GM19035 (cell line): Measurements from ENCODE around the gene STAB2.

Source experiments
- ATAC-seq: cut with Tn5 transposase; IDR thresholded peaks from one replicate; pipeline ENCODE4 v1.9.1; 2021; ENCODE audit not compliant: unreplicated experiment

STAB2 gene

DNA sequence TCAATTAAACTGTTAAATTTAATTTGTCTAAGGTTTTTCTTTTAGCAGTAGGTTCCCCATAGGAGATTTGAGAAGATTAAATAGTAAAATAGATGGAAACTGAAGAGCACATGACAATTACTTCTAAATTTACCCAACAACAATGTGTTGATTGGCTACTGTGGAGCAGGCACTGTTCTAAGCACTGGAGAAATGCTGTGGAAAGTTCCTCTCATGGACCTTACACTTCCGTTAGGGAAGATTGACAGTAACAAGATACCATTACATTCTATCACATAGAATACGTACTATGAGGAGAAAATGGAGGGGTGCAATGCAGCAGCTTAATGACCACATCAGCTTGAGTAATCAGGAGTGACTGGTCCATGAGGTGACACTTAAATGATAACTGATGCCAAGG is 8.1 kb upstream of the STAB2 start:
- no peak for ATAC-seq

DNA sequence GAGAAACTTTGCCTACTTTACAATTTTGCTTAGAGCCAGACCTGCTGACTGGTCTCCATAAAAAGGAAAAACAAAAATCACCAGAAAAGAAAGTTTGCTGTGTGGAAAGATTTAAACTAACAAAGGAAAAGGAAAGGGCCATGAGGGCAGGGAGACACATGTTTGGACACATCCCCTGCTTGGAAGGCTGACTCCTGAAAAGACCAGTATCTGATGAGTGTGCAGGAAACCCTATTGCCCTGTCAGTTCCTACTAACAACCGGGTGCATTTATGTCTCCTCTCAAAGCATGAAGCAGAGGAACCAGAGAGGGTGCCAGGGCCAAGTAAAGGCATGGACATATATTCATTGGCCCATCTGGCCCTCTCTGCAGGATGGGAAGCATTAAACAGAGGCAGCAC is 7.0 kb upstream of the STAB2 start:
- no peak for ATAC-seq

DNA sequence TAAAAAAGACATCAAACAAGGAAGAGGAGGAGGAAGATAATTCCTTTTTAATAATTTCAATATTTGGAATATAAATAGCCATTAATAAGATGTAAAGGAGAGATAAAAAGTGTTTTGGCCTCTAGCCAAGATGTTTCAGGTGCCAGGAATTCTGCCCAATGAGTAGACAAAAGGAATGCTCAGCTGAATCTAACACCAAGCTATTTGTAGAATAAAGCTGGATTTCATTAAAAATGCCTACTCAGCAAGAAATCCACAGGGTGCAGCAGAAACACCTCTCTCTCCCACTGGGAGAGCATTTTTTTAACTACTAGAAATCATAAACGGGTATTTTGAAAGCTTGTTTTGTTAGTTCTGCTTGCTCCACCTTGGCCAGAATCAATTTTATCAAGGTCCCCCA is 4.1 kb upstream of the STAB2 start:
- ATAC-seq, result no peak

DNA sequence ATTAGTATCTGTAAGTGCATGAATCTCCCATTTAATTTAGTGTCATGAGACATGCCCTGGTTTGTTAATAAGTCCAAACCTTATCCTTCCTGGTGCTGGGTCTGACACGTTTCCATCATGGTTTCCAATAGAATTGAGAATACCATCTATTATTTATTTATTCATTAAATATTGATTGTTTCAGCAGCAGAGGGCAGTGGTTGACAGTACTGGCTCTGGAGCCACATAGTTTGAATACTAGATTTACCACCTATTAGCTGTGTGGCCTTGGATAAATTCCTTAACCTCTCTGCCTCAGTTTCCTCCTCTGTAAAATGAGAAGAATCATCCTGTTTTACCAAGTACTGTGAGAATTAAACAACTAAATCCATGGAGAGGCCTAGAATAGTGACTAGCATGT is 941 bp upstream of the STAB2 start:
- no peak for ATAC-seq

DNA sequence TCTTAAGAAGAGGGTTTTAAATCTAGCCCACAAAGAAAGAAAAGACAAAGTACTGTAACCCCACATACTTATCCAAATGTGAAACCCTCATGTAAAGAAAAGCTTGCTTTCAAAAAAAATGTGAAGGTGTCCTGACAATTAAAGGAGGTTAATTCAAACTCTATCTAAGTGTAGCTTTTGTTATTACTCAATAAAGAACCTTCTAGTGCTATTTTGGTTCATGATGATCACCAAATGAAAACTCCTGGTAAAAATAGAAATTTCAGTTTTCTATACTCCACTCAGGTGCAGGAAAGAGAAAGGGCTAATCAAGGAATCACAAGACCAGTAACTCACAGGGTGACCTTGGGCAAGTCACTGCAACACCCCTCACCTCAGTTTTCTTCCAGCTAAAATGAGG is 1.6 kb downstream of the STAB2 start:
- ATAC-seq, result no peak

DNA sequence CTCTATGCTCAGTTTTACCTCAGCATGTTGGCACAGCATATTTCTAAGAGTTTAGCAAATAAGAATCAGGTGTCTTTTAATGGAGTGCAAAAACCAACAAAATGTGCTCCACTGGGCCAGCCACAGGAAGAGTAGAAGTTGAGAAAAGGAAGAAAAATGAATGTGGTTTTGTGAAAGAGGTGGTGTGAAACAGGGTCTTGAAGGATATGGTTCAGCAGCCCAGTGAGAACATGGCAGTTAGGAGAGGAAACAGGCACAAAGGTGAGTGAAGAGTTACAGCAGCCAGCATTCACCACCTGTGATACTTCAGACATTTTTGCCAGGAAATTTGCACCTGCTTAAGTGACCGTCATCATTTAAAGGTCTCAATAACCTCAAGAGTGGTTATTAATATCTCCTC is 2.4 kb downstream of the STAB2 start:
- ATAC-seq, result no peak

DNA sequence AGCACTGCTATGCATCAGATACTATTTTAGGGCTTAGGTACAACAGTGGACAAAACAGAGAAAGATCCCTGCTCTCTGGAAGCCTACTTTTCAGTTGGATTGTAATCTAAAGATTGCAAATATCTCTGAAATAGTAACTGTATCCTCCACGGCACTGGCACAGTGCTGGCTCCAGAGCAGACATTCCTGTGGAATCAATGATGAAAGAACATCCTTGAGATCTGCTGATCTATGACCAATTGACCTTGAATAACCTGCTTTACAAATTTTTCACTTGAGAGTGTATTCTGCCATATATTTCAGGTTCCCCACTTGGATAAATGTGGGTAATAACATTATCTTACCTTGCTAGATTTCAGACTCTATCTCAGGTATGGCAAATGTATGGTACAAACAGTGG is 3.2 kb downstream of the STAB2 start:
- no peak for ATAC-seq

DNA sequence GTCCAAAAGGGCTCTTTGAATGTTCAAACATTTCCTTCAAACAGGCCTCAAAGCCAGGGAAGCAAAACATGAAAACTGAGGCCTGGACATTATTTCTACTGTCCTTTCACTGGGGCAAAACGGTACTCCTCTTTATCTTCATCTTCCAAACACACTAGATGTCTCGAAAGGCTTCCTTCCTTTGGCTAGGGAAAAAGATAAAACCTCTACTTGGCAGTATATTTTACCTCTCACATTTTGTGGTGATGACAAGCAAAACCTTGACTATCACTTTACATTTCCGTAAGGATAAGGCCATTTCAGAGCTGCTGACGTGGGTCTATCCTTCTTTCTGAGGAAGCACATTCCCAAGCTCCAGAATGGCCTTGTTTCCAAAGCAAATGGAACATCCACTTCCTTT is 9.9 kb downstream of the STAB2 start:
- no peak for ATAC-seq

DNA sequence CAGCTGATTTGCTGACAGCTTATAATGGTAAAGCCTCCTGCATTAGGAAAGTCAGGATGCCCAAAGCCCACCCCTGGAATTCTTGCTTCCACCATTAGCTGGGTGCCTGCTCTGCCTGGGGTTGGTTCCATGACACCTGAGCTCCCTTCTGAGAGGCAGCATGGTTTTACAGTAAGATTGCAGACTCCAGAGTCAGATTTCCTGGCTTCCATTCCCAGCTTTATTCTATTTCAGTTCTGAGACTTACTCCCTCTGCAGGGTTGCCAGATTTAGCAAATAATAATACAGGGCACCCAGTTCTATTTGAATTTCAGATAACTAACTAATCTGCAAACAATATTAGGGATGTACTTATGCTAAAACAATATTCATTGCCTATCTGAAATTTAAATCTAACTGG is 12.2 kb downstream of the STAB2 start:
- no peak for ATAC-seq

DNA sequence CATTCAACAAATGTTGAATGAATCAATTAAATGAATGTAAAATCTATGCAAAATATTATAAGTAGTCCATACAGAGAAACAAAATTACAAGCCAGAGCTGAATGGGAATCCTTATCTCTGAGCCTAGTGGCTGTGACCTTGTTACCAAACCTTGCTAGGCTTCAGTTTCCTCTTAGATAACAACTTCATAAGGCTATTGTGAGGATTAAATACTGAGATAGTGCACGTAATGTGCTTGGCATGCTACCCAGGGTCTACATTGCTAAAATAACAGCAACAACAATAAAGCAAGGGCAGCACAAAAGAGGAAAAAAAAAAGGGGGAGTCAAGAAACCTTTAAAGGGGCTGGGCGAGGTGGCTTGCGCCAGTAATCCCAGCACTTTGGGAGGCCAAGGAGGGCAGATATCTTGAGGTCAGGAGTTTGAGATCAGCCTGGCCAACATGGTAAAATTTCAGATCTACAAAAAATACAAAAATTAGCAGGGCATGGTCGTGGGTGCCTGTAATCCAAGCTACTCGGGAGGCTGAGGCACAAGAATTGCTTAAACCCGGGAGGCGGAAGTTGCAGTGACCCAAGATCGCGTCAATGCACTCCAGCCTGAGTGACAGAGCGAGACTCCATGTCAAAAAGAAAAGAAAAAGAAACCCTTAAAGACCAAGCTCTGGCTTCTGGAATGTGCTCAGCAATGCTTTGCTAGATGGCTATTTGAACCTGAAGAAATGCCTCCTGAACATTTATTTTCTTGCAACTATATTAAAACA is 14.1 kb downstream of the STAB2 start:
- no peak for ATAC-seq

DNA sequence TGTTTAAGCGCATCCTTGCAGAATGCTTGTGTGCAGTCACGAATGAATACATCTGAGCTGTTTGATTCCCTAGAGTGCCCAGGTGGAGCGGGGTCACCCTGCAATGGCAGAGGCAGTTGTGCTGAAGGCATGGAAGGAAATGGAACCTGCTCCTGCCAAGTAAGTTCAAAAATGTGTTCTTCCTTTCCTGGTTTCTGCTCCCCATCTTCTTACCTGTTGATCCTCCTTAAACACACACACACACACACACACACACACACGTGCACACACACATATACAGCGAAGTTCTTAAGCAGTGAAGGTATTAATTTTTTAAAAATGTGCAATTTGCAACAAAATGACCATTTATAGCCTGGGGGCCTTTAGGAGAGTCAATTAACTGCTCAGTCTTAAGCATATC is 33.3 kb downstream of the STAB2 start:
- ATAC-seq, result no peak

DNA sequence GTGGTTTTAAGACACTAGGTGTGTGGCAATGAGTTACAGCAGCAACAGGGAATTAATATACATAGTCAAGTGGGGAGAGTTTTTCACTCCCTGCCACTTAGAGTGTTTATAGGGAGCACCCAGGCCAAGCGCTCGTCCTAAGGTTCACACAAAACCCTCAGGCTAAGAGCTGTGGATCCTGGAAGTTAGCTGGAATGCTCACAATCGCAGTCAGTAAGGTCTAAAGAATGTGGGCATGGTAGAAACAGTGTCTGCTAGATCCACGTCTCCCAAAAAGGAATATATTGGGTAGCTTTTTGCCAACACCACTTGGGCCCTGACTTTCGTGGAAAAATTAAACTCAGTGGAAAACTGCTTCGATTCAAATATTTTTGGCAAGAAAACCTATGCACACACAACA is 36.6 kb downstream of the STAB2 start:
- ATAC-seq, result no peak

DNA sequence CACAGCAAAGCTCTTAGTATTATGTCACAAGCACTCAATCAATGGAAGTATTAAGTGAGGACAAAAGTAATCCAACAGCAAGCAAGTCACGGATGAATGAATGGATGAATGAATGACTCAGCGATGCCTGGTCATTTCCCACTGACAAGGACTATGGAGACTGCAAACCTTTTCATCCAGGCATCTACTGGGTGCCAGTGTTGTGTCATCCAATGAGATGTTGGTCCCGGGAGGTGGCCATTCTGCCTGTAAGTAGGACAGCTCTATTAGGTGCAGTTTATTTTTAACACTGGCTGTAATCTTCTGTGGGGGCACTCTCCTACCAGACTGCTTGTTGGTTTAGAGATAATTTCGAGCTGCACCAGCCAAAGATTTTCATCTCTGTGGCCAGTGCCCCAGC is 39.4 kb downstream of the STAB2 start:
- no peak for ATAC-seq

DNA sequence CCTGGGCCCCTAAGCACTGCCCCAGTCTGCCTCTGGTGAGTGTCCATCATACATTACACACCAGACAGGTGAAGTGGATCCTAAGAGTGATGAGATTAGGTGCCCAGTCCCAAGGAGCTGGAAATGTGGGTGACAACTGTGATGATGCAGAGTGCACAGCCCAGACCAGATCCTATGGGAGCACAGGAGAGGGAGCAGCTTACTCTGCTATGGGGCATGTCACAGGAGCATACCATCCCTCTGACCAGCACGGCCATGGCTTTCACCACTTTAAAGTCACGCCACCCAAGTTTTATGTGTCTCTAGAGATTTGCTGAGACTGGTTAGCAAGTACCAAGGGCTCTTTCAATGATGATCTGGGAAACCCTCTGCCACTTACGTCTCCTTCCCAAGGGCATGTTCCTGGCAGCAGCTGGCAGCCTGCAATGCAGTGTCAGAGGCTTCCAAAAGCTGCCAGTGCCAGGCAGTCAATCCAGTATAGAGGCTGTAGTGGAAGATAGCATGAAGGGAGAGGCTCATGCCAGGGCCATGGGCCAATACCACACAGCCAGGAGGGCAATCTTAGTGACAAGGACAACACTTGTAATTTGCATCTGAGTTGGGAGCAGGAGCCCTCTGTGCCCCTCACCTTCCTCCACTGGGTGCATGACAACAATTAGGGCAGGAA is 40.2 kb downstream of the STAB2 start:
- ATAC-seq, result no peak

DNA sequence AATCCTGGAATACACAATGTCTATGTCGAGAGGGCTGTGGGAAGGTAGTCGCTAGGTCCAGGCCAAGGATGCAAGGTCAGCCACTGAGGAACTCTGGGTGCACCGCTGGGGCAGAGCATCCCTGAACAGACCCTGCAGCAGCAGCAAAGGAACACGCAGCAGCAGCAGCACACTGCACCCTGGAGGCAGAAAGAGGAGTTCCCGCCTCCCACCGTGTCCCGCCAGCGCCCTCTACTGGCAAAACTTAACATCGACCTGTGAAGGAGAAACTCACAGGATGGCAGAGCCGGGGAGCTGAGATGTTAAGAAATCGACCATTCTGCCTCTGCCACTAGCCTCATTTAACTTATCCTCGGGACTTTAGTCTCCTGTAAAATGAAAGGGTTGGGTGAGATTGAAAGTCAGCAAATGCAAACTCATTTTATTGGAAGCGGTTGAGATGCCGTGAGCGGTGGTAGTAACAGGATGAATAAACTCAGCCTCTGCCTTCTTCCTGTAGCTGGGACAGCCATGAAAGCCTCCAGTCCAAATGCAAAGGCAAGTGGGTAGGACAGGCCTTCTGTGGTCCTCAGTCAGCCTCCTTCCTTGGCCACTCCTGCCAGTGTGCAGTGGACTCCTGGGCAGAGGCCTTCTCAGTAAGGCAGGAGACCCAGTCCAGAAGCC is 45.6 kb downstream of the STAB2 start:
- ATAC-seq, result peak; percentile 79

DNA sequence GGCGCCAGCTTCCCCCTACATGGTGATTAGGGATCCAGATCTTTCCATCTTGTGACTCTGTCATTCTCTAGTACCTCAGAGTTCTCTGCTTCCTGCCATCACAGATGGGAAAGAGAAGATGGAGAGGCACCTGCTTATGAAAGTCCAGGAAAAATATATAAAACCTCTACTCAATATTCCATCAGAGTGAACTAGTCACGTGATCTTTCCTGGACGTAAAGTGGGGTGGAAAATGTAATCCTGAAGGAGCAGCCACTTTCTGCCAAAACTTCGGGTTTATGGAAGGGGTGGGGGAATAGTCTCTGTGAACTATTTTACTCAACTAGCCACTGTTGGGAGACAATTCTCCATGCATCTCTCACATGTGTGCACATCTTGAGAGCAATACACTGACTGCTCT is 47.7 kb downstream of the STAB2 start:
- no peak for ATAC-seq

DNA sequence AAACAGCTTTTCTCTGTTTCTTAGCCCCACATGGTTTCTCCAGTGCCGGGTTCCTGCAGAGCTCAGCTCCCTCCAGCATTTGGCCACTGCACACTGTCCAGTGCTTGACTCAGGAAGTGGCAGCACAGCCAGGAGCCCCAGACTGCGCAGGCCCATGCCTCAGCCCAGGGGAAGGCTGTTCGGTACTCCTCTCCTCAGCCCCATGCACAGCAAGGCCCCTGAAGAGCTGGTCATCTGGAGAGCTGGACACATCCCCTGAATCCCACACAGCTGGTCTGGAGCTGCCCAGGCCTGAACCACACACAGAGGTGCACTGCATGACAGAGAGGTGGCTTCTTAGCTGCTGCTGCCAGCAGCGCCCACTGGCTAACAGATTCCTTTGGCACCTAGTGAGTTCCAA is 48.3 kb downstream of the STAB2 start:
- ATAC-seq, result no peak

DNA sequence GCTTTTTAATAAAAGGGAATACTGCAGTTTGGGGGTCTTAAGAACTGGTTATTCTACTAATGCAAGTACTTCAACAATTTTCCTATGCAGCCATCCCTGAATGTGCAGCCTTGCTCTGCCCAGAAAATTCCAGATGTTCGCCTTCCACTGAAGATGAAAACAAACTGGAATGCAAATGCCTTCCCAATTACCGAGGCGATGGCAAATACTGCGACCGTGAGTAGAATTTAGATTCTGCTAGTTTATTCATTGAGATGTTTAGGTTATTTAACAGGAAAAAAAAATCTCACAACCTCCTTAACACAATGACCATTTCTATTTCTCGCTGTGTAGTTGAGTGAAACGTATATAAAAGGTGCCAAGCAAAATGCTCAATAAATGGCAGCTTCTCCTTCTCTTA is 49.9 kb downstream of the STAB2 start:
- ATAC-seq, result no peak

DNA sequence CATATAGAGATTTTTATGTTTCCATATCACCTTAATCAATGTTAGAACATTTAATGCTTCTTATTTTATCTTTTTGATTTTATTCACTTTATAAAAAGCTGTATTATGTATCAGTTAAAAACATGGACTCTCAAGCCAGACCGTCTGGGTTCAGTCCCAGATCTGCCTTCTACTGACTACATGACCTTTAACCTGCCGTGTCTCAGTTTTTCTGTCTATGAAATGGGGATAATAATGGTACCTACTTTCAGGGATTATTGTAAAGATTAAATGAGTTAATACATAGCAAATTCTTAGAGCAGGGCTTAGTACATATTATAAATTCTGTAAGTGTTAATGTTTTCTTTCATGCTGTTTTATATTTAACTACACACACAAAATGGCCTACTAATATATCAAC is 50.4 kb downstream of the STAB2 start:
- no peak for ATAC-seq

DNA sequence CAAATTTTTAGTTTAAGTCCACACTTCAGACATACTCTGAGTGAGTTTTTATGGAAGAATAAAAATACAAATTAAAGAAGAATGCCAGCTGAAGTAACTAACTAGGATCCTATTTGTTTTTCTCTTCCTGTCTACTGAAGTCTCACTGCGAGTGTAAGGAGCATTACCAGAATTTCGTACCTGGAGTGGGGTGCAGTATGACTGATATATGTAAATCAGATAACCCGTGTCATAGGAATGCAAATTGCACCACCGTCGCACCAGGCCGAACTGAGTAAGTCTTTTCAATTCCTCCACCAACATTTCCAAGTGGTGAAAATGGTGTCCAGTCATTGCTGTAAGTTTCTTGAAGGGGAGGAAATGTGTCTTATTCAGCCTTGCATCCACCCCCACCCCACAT is 52.9 kb downstream of the STAB2 start:
- ATAC-seq, result no peak

DNA sequence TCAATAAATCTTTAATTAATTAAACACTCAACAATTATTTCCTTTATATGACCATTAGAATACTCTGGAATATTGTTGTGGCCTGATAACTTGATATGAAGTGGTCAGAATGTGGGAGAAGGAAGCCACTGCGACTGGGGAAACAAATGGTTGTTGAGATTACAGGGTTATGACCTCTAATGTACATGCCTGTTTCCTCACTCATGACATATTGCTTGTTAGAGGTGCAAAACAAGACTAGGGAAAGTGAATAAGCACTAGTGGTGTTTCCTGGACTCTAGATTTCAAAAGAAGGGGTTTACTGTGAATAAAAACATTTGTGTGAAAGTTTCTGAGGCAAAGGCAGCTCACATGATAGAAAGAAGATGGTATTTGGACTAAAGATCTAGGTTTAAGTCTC is 53.3 kb downstream of the STAB2 start:
- peak; percentile 45 for ATAC-seq

DNA sequence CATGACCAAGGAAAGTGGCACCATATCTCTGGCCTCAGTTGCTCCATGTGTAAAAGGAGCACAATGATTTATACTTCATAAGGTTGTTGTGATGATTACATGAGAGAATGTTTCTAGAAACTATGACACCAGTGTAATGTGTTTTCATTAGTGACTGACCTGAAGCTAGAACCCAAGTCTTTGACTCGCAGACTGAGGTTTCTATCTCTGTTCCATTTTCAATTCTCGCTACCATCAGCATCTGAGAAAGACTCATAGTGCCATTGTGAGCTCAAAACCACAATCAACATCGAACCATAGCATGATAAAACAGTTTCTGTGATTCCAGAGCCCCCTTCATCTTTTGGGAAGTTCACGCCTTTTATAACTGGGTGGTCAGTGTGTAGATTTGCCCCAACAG is 53.8 kb downstream of the STAB2 start:
- peak; percentile 63 for ATAC-seq
